ENCODE measurements around the gene PHACTR4. TPM values are rescaled to one million over a fixed set of nuclear protein-coding genes. Genes with fewer than 3 reads are reported as not detected.

The PHACTR4 gene
- total and polyA plus RNA-seq, 9 of the 15 experiments (the other 6 are each of a cell fraction or from before 2014, with no cell fraction given) = 6.4 to 43.6 (median 14.2) TPM

- TF ChIP-seq PBX2 (CRISPR knock-in tag; IDR thresholded peaks at IDR 0.05; ENCODE audit: low read depth) (no peak), PBX2 (tag; conservative IDR thresholded peaks at IDR 0.05; ENCODE audit: low read depth) (no peak; the same call in 1 of the 2 replicates), SRSF7 (optimal IDR thresholded peaks at IDR 0.05; ENCODE audit: low read depth, low read length) (no peak), NCOA4 (IDR thresholded peaks at IDR 0.05; ENCODE audit: partially characterized antibody) (no peak), PHB (CRISPR knock-in tag; IDR thresholded peaks at IDR 0.05) (no peak), SLC30A9 (CRISPR knock-in tag; IDR thresholded peaks at IDR 0.05) (no peak), POLR2A (conservative IDR thresholded peaks at IDR 0.05) (peak; percentile 100), PHF21A (IDR thresholded peaks at IDR 0.05; ENCODE audit: borderline replicate concordance, low read depth) (no peak; the same call in 1 of the 2 replicates), ZNF584 (CRISPR knock-in tag; IDR thresholded peaks at IDR 0.05; ENCODE audit: low read depth) (no peak), ZSCAN29 (IDR thresholded peaks at IDR 0.05) (peak; percentile 51; the same call in 1 of the 2 replicates), U2AF1 (optimal IDR thresholded peaks at IDR 0.05; ENCODE audit: low read depth, low read length) (no peak), NELFE (IDR thresholded peaks at IDR 0.05; ENCODE audit: insufficient read depth, insufficient read length) (peak; percentile 69), TBP (optimal IDR thresholded peaks at IDR 0.05; ENCODE audit: low read depth, low read length) (no peak), MEIS2 (IDR thresholded peaks at IDR 0.05; ENCODE audit: partially characterized antibody) (peak; percentile 92), MCM3 (IDR thresholded peaks at IDR 0.05) (no peak), PCBP2 (IDR thresholded peaks at IDR 0.05; ENCODE audit: low read depth, low read length, poor library complexity, severe bottlenecking) (no peak), ELF4 (CRISPR knock-in tag; IDR thresholded peaks at IDR 0.05) (no peak), JUND (IDR thresholded peaks at IDR 0.05; ENCODE audit: borderline replicate concordance, low read depth, low read length) (0 out of 2 replicates have a peak, but pooled peaks have one; percentile 0), JUND (tag; IDR thresholded peaks at IDR 0.05; ENCODE audit: borderline replicate concordance, low read depth, low read length) (peak; percentile 27; the same call in 1 of the 3 replicates), ELK1 (CRISPR knock-in tag; IDR thresholded peaks at IDR 0.05) (no peak)
- TF ChIP-seq, protein P1, sequence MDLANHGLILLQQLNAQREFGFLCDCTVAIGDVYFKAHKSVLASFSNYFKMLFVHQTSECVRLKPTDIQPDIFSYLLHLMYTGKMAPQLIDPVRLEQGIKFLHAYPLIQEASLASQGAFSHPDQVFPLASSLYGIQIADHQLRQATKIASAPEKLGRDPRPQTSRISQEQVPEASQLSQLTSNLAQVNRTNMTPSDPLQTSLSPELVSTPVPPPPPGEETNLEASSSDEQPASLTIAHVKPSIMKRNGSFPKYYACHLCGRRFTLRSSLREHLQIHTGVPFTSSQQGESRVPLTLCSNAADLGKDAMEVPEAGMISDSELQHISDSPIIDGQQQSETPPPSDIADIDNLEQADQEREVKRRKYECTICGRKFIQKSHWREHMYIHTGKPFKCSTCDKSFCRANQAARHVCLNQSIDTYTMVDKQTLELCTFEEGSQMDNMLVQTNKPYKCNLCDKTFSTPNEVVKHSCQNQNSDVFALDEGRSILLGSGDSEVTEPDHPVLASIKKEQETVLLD (IDR thresholded peaks at IDR 0.05) = peak; percentile 99
- TF ChIP-seq, protein P2, sequence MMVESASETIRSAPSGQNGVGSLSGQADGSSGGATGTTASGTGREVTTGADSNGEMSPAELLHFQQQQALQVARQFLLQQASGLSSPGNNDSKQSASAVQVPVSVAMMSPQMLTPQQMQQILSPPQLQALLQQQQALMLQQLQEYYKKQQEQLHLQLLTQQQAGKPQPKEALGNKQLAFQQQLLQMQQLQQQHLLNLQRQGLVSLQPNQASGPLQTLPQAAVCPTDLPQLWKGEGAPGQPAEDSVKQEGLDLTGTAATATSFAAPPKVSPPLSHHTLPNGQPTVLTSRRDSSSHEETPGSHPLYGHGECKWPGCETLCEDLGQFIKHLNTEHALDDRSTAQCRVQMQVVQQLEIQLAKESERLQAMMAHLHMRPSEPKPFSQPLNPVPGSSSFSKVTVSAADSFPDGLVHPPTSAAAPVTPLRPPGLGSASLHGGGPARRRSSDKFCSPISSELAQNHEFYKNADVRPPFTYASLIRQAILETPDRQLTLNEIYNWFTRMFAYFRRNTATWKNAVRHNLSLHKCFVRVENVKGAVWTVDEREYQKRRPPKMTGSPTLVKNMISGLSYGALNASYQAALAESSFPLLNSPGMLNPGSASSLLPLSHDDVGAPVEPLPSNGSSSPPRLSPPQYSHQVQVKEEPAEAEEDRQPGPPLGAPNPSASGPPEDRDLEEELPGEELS (CRISPR knock-in tag; IDR thresholded peaks at IDR 0.05; ENCODE audit: borderline replicate concordance) = no peak
Observed at GRCh38 chr1:28505406-28506187, 136.1 kb downstream of the PHACTR4 start, which contains the start of gene RCC1 (continued).

Data from K562 (cell line).